Activated naive CD4-positive, alpha-beta T cell treated with anti-CD3 and anti-CD28 coated beads, Interleukin-2, amount 50 U/mL, for 16 hours (primary cell): ENCODE measurements around the gene TXLNB.

Experiments
- DNase-seq: peaks from one replicate; pipeline ENCODE4 v3.0.0-alpha.2; 2020

TXLNB gene

DNA sequence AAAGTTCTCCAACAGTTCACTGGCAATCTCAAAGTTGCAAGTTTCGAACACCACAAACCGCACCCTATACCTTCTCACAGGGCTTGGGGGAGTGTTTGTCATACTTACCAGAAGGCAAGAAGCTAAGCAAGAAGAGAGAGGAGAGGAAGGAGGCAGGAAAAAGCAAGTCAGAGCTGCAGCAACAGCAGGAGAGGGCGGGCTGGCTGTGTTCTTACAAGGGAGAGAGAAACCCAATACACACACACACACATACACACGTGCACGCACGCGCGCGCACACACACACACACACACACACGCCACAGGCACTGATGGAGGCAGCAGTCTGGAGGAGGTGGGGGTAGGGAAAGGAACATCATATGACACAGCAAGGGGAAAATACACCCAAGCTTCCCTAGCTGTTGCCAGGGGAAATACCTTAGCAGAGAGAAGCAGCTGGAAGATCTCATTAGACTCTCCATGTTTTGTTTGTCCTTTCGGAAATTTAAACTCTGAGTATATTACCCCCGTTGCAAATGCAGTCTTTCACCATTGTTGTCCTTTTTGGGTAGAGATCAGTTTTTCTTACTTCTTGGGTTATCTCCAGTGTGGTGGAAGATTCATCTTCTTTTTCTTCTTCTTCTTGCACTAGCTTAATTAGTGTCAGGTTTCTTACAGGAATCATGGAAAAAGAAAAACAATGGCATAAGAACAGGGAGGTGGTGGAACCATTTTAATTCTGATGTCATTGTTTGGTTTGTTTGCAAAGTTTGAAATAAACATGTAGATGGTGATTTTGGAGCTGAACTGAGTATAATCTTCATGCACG lies at the start of gene TXLNB:
TXLNB (minus strand) TSS at position 186 of the 807 bp plus-strand sequence. CDS start 3,099 bp downstream, outside the sequence.
- peak; percentile 88 for DNase-seq

- no peak for DNase-seq
Measured at GRCh38 chr6:139341060-139341459, 49.3 kb upstream of the TXLNB start.

GRCh38 chr6:139338795-139339194 lies 47.0 kb upstream of the TXLNB start:
- DNase-seq = no peak

DNA sequence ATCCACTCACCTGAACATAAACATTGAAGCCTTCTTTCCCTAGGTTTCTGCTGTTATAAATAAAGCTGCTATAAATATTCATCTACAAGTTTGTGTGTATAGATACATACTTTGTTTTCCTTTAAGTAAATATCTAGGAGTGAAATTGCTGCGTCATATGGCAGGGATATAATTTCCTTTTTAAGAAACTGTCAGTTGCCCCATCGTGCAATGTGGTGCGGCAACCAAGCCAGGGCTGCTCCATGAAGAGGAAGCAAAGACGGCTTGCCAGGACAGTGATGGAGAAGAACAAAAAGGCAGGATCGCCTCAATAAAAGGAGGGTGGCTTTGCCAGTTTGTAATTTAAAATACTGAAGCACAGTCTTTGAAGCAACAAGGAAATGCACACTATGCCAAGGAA lies 46.0 kb upstream of the TXLNB start:
- no peak for DNase-seq

- no peak for DNase-seq
Measured at GRCh38 chr6:139337001-139337400, 45.2 kb upstream of the TXLNB start.

GRCh38 chr6:139336488-139336887 lies 44.7 kb upstream of the TXLNB start:
- DNase-seq = no peak

DNA sequence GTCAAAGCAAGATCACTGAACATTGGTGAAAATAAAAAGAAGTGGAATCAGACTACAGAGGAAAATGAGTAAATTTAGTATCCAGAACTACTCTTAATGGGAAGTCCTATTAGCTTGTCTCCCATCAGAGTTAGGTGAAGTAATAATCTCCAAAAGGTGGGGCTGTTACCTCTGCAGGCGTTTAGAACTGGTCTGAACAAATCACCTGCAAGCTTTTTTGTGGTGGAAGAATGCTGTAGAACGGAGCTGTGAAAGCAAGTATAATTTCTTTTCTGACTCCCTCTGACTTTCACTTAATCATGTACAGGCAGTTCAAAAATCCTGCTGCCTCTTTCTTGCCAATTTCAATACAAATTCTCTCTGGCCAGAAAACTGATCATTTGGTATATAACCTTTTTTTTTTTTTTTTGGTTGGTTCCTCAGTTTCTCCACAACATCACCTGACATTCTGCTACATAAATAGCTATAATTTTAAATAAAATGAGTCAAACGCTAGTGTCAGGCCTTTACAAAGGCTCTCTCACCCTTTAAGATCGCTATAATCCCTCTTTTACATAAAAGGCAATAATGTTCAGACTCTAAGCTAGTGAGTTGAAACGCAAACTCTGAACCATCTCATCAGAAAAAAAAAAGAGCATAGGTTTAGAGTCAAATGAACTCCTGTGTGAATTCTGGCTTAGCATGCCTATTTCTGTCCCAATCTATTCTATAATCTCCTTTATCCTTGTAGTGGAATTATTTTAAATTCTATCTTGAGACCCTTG lies 43.8 kb upstream of the TXLNB start:
- no peak for DNase-seq

DNA sequence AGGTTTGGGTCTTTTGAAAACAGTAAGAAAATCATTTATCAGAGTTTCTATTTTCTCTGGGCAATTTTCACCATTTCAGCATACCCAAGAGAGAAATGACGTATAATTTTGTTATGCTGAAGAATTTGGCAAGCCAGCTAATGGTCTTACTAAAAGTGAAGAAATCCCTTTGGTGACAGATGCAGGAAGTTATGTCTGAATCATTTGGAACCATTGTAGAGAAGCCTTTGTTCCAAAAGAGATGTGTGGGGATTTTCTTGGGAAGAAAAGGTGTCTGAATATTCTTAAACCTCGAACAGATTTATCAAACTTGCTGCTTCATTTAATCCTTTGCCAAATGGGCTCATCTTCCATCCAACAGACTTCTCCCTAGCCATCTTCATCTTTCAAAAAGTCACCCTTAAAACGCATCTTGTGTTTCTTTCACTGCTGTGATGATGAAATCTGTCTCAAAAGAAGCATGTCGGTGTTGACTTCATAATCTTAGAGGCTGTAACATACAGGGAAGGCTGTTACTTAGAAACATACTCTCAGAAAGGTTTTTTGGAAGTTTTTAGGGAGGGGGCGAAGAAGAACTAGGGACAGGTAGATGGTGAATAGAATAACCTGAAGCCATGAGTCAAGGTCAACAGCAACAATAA lies 43.1 kb upstream of the TXLNB start:
- no peak for DNase-seq

DNA sequence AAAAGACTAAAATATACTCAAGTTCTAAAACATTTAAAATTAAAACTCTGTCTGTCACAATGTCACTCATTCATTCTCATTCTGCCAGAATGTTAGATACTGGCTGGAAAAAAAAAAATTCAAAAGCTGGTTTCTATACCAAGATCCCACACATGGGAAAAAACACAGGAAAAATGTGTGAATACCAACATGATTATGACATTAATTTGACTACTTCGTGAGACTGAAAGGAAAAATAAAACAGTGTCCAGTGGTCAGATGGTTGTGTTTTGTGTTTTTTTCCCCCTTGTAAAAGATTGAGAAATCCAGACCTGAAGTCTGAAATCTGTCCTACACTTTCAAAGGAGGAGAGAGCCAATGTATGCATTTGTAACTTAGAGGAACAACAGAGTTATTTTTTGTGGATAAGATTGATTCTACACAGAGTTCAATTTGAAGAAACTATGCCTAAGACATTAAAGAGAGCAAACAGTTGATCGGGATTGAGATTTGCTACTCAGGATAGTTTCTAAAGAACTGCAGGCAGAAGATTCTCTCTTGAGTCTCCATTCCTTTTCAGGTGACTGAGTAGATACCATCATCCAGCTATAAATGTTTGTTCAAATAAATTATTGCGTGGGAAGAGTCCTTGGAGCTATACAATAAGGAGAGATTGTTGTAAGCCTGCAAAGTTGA lies 39.2 kb upstream of the TXLNB start:
- no peak for DNase-seq

GRCh38 chr6:139330306-139330705 lies 38.5 kb upstream of the TXLNB start:
- DNase-seq = no peak

DNA sequence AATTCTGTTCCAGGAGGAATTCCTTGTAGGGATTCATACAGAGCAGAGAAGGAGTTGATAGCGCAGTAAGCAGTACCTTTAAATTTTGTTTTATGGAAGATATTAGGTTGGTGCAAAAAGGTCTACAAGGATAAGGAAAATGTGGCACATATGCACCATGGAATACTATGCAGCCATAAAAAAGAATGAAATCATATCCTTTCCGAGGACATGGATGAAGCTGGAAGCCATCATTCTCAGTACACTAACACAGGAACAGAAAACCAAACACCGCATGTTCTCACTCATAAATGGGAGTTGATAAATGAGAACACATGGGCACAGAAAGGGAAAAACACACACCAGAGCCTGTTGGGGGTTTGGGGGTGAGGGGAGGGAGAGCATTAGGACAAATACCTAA lies 37.4 kb upstream of the TXLNB start:
- no peak for DNase-seq

DNA sequence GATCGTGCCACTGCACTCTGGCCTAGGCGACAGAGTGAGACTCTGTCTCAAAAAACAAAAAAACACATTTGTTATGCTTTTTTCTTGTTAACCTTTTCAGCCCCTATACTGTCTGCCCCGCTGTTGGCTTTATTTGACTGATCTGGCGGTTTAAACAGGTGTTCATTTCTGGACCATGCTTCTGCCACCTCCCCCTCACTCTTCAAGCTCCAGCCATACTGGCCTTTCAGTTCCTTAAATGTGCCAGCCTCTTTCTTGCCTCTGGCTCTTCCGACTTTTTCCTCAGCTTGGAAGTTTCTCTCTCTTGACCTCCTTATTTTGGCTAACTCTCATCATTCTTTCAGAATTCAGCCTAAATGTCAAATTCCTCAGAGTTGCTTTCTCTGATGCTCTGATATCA lies 35.2 kb upstream of the TXLNB start:
- DNase-seq = no peak

DNA sequence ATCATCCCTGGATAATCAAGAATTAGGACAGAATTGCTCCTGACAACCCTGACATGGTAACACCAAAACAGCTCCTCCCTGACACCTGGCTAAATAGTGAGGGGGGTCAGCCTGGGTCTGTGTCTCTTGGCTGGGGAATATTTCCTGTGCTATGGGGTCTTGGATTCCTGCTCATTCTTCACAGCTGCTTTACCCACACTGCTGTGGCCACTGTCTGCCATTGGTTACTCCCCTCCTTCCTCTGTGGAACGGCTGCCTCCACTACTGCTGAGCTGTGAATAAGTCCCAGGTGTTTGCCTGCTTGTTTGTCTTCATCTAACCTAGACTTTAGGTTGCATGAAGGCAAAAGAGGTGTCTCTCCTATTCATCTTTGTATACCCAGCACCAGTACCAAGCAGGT lies 33.9 kb upstream of the TXLNB start:
- DNase-seq = no peak

DNA sequence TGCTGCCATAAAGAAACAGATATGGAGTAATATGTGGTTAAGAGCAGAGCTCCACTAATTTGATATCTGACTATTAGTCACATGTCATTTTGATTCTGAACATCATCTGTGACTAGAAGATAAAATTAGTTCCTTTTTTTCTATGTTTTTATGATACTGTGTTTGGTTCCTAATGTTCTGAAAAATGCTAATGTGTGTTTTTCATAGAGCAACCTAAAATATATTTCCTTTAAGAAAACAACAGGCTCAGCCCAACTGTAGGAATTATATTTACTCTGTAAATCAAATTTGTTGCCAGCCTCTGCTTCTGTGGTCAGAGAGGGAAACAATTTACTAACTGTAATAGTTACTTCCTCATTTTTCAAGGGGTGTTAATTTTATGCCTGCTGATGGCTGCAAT lies 33.3 kb upstream of the TXLNB start:
- DNase-seq = no peak

DNA sequence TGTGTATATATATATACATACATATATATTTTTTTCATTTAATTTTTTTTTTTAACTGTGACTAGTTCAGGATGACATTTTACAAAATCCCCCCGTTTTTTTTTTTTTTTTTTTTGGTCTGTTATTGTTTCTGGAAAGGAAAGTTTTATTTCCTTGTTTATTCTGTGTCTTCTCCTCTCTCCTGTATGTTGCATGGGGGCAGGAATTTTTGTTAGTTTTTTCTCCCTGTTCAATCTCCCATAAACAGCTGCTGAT lies 32.4 kb upstream of the TXLNB start:
- DNase-seq = no peak

- DNase-seq = peak; percentile 76
Measured at GRCh38 chr6:139323511-139324300, 31.9 kb upstream of the TXLNB start.

- no peak for DNase-seq
Measured at GRCh38 chr6:139320081-139320480, 28.3 kb upstream of the TXLNB start.

DNA sequence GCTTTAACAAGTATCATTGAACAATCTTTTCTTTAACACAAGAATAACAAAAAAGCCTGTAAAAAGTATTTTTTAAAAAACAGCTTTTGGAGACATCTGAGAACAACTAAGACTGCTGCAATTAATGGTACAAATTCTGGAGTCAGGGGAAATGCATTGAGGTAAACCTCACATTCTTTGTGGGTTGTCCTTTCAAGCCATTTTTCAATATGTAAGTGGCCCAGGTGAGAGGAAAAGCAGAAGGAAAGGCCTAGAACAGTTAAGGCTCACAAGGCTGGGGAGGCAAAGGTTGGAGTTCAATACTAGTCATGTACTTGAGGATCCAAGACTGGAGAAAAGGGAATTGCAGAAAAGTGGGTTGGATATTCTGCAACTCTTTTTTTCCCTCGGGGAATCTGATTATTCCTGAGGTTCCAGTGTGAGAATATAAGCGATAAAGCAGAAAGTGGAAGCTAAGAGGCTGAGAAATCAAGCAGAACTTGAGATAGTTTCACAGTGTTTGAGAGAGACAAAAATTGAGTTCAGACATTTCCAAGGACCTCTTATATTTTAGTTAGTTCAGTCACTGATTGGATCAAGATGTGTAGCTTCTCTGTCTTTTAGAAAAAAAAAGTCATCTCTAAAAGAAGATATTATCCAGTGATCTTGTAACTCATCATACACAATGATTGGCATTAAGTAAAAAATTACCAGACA lies 25.0 kb upstream of the TXLNB start:
- DNase-seq = no peak

GRCh38 chr6:139313784-139314545 lies 22.2 kb upstream of the TXLNB start:
- no peak for DNase-seq

- DNase-seq = no peak
Measured at GRCh38 chr6:139313229-139313628, 21.4 kb upstream of the TXLNB start.

DNA sequence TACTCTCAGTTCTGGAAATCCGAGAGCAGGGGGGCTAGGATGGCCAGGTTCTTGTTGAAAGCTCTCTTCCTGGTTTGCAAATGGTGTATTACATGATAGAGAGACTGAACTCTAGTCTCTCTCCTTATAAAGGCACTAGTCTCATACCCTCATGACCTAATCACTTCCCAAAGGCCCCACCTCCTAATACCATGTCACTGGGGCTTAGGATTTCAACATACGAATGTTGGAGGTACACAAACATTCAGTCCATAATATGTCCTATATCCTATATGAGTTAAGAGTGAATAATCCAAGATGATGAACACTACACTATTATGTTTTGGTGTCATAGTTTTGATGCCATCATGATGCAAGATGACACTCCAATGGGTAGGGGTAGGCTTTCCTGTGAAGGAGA lies 20.0 kb upstream of the TXLNB start:
- no peak for DNase-seq
